B cell (primary cell): ENCODE measurements around the gene MIPOL1. TPM values are rescaled to one million over a fixed set of nuclear protein-coding genes. Genes with fewer than 3 reads are reported as not detected.

Source experiments
- ATAC-seq: fragments of 200-7000 bp; cut with Tn5 transposase; one replicate; pipeline ENCODE4 v1.10.0; 2021; ENCODE audit warnings: low read depth, mild to moderate bottlenecking, moderate number of reproducible peaks, moderate library complexity
- CTCF ChIA-PET: fragments of 350-600 bp; sonication (Branson Sonifier 250); formaldehyde crosslinking; loops from one replicate; lab custom pipeline; 2021; ENCODE audit warnings: antibody characterized with exemption, inconsistent platforms; lab: Charles Lee
- POLR2A ChIA-PET: fragments of 350-600 bp; sonication (Branson Sonifier 250); formaldehyde crosslinking; loops from one replicate; lab custom pipeline; 2021; ENCODE audit warnings: antibody characterized with exemption; lab: Charles Lee
- DNase-seq: peaks from one replicate; pipeline ENCODE4 v3.0.0; 2013
- H2AFZ ChIP-seq: 2 replicates; pipeline ENCODE4 v1.6.1; 2012; ENCODE audit warnings: mild to moderate bottlenecking, low read depth, low read length; ENCODE audit not compliant: insufficient read depth, poor library complexity, severe bottlenecking
- H3K27ac ChIP-seq, 2 donors: 1 replicate in 1 of 2; 2 replicates in 1 of 2; pipeline ENCODE4 v1.5.1; 2012 to 2013; ENCODE audit warnings: low read length in 2 of 2, mild to moderate bottlenecking in 2 of 2, moderate library complexity in 1 of 2
- H3K27me3 ChIP-seq, 4 experiments: fragments of 200-600 bp in 1 of 4; sonication (generic) in 1 of 4; replicated peaks in 1 of 4; 1 replicate in 2 of 4; 2 replicates in 2 of 4; pipeline versions ENCODE4 v1.6.1 to v1.7.0; 2013 to 2016; ENCODE audit warnings: low read length in 3 of 4, mild to moderate bottlenecking in 2 of 4, mixed read lengths in 1 of 4, moderate library complexity in 1 of 4; ENCODE audit not compliant: insufficient read depth in 4 of 4, control insufficient read depth in 3 of 4; ENCODE audit errors: control extremely low read depth in 1 of 4
- H3K36me3 ChIP-seq, 2 experiments: replicated peaks in 1 of 2; 1 replicate in 1 of 2; 2 replicates in 1 of 2; pipeline versions ENCODE4 v1.6.1 to v1.7.1; 2013; ENCODE audit warnings: low read length in 1 of 2; ENCODE audit not compliant: insufficient read depth in 2 of 2, control insufficient read depth in 1 of 2; ENCODE audit errors: control extremely low read depth in 1 of 2, extremely low read depth in 1 of 2
- H3K4me1 ChIP-seq, 2 donors: fragments of 200-600 bp in 1 of 2; sonication (generic) in 1 of 2; 1 replicate in 1 of 2; 2 replicates in 1 of 2; pipeline versions ENCODE4 v1.5.1 to v1.6.1; 2013 to 2017; ENCODE audit warnings: low read length in 2 of 2; ENCODE audit not compliant: control insufficient read depth in 2 of 2, insufficient read depth in 2 of 2
- H3K4me2 ChIP-seq: replicated peaks from 2 replicates; pipeline ENCODE3; 2012; ENCODE audit warnings: mild to moderate bottlenecking, low read depth, low read length; ENCODE audit not compliant: poor library complexity, severe bottlenecking
- H3K4me3 ChIP-seq, 5 experiments: fragments of 200-600 bp in 1 of 5; sonication (generic) in 1 of 5; 1 replicate in 3 of 5; 2 replicates in 2 of 5; pipeline versions ENCODE4 v1.5.1 to v1.7.0; 2011 to 2016; ENCODE audit warnings: low read length in 4 of 5, mild to moderate bottlenecking in 4 of 5, low read depth in 2 of 5, control low read depth in 1 of 5, moderate library complexity in 1 of 5; ENCODE audit not compliant: insufficient read depth in 1 of 5; ENCODE audit errors: control extremely low read depth in 1 of 5, extremely low read depth in 1 of 5
- H3K79me2 ChIP-seq: fragments of 200-600 bp; sonication (generic); one replicate; pipeline ENCODE4 v1.6.0; 2016; ENCODE audit warnings: low read length; ENCODE audit not compliant: control insufficient read depth, insufficient read depth
- H3K9ac ChIP-seq: fragments of 200-600 bp; sonication (generic); 2 replicates; pipeline ENCODE4 v1.6.1; 2017; ENCODE audit warnings: mild to moderate bottlenecking, low read length, moderate library complexity
- H3K9me3 ChIP-seq, 3 donors: one replicate each; pipeline versions ENCODE4 v1.6.1 to v1.7.1; 2013; ENCODE audit warnings: low read length in 2 of 3; ENCODE audit not compliant: control insufficient read depth in 2 of 3, insufficient read depth in 1 of 3; ENCODE audit errors: control extremely low read depth in 1 of 3
- H4K20me1 ChIP-seq: 2 replicates; pipeline ENCODE4 v1.6.0; 2012; ENCODE audit warnings: mild to moderate bottlenecking, low read length; ENCODE audit not compliant: insufficient read depth, control insufficient read depth, poor library complexity, severe bottlenecking
- H3K27ac Mint-ChIP-seq: one replicate; pipeline ENCODE4 v1.8.0; 2021; ENCODE audit warnings: mixed read lengths
- H3K27me3 Mint-ChIP-seq: one replicate; pipeline ENCODE4 v1.8.0; 2021; ENCODE audit warnings: mixed read lengths
- H3K4me1 Mint-ChIP-seq: one replicate; pipeline ENCODE4 v1.8.0; 2021; ENCODE audit warnings: mixed read lengths
- H3K4me3 Mint-ChIP-seq: one replicate; pipeline ENCODE4 v1.8.0; 2021; ENCODE audit warnings: mixed read lengths
- H3K9me3 Mint-ChIP-seq: one replicate; pipeline ENCODE4 v1.8.0; 2022; ENCODE audit warnings: mixed read lengths; ENCODE audit not compliant: insufficient read depth
- CTCF ChIP-seq: fragments of 200-600 bp; IDR thresholded peaks from one replicate; pipeline ENCODE4 v1.8.0; 2022; ENCODE audit warnings: antibody characterized with exemption, mild to moderate bottlenecking
- EZH2 ChIP-seq: IDR thresholded peaks from 2 replicates; pipeline ENCODE4 v1.6.1; 2012; ENCODE audit warnings: borderline replicate concordance, low read depth, mild to moderate bottlenecking, moderate library complexity, low read length; ENCODE audit not compliant: insufficient read depth, poor library complexity, severe bottlenecking
- whole genome bisulfite sequencing: methylation state at CpG from one replicate; pipeline ENCODE4 v1.1.5; 2013; ENCODE audit warnings: missing lambda C conversion rate; ENCODE audit not compliant: insufficient coverage; 5-methylcytosine and 5-hydroxymethylcytosine counted together
- intact Hi-C: fragments of 100-400 bp; cut with micrococcal nuclease; formaldehyde crosslinking; loops from one replicate; pipeline ENCODE4 v1.10.0; 2022
- polyA plus RNA-seq: library from polyadenylated mRNA; depleted of rRNA; stranded (reverse); fragments of >200 nt; gene quantifications from 2 replicates; pipeline ENCODE4 v1.2.3, GENCODE V29; 2012
- total RNA-seq, 2 donors: library from RNA; stranded (reverse); fragments of 120-200 nt in 1 of 2; gene quantifications; 1 replicate in 1 of 2; 2 replicates in 1 of 2; pipeline versions ENCODE4 v1.2.3 to v1.2.4, GENCODE V29; 2013 to 2022

The MIPOL1 gene
- total and polyA plus RNA-seq, 2 donors (not counting 1 experiment from before 2014, with no cell fraction given), result 0.17 TPM; not detected in 1

GRCh38 chr14:37194698-37195097 is 3.0 kb upstream of the MIPOL1 start:
- H3K27me3 Mint-ChIP-seq, result peaks cover 14% of the 10 kb centered on the region
- DNase-seq (no peak), ATAC-seq (no peak)
- intact Hi-C loops, result no loop called here
- no peak overlapping the region for H3K4me3 Mint-ChIP-seq
- TF ChIP-seq EZH2 (no peak), CTCF (no peak)
- Histone ChIP-seq H3K4me1 (peaks cover 0 to 3% of the 10 kb centered on the region in 2 donors), H3K36me3 (no peaks in the 10 kb centered on the region), H3K9ac (no peak overlapping the region), H3K9me3 (peaks cover 0 to 7% (median 0%) of the 10 kb centered on the region in 3 donors), H3K27ac (no peak overlapping the region), H3K4me2 (no peak overlapping the region), H3K4me3 (no peak overlapping the region), H2AFZ (no peak overlapping the region), H3K79me2 (no peaks in the 10 kb centered on the region), H4K20me1 (no peaks in the 10 kb centered on the region), H3K27me3 (peaks cover 0 to 8% (median 0%) of the 10 kb centered on the region in 4 experiments)
- CTCF ChIA-PET, result no interaction called here
- peaks cover 13% of the 10 kb centered on the region for H3K4me1 Mint-ChIP-seq
- H3K9me3 Mint-ChIP-seq, result peaks cover 2% of the 10 kb centered on the region
- no peak overlapping the region for H3K27ac Mint-ChIP-seq
- 80% methylated on average over 1 of the region's 2 CpGs for WGBS
- POLR2A ChIA-PET, result no interaction called here

- no peak overlapping the region for H3K4me2 ChIP-seq
- peaks cover 0 to 8% (median 0%) of the 10 kb centered on the region in 4 experiments for H3K27me3 ChIP-seq
- peaks cover 0 to 7% (median 0%) of the 10 kb centered on the region in 3 donors for H3K9me3 ChIP-seq
- no peaks in the 10 kb centered on the region for H3K36me3 ChIP-seq
- Mint-ChIP-seq H3K4me1 (peaks cover 13% of the 10 kb centered on the region), H3K27me3 (peaks cover 14% of the 10 kb centered on the region), H3K9me3 (peaks cover 2% of the 10 kb centered on the region), H3K4me3 (no peak overlapping the region), H3K27ac (no peak overlapping the region)
- no peaks in the 10 kb centered on the region for H3K79me2 ChIP-seq
- no peak overlapping the region for H3K4me3 ChIP-seq
- no peak for ATAC-seq
- no peaks in the 10 kb centered on the region for H4K20me1 ChIP-seq
- ChIA-PET CTCF (no interaction called here), POLR2A (no interaction called here)
- no peak for DNase-seq
- no peak overlapping the region for H2AFZ ChIP-seq
- intact Hi-C loops, result no loop called here
- no peak overlapping the region for H3K9ac ChIP-seq
- no peak overlapping the region for H3K27ac ChIP-seq
- TF ChIP-seq CTCF (no peak), EZH2 (no peak)
- H3K4me1 ChIP-seq, result peaks cover 0 to 3% of the 10 kb centered on the region in 2 donors
- WGBS, result no CpG with 5 or more reads among the region's 1 CpG
Observed at GRCh38 chr14:37195327-37195726, 2.4 kb upstream of the MIPOL1 start.
